Stimulated activated naive CD4-positive, alpha-beta T cell treated with Interleukin-2 at 50 U/mL for 16 hours (primary cell): ENCODE data around the gene SUN1.

ENCODE experiments used
- DNase-seq: peaks from one replicate; lab custom pipeline; 2025; lab: John Stamatoyannopoulos, UW

The SUN1 gene

DNA sequence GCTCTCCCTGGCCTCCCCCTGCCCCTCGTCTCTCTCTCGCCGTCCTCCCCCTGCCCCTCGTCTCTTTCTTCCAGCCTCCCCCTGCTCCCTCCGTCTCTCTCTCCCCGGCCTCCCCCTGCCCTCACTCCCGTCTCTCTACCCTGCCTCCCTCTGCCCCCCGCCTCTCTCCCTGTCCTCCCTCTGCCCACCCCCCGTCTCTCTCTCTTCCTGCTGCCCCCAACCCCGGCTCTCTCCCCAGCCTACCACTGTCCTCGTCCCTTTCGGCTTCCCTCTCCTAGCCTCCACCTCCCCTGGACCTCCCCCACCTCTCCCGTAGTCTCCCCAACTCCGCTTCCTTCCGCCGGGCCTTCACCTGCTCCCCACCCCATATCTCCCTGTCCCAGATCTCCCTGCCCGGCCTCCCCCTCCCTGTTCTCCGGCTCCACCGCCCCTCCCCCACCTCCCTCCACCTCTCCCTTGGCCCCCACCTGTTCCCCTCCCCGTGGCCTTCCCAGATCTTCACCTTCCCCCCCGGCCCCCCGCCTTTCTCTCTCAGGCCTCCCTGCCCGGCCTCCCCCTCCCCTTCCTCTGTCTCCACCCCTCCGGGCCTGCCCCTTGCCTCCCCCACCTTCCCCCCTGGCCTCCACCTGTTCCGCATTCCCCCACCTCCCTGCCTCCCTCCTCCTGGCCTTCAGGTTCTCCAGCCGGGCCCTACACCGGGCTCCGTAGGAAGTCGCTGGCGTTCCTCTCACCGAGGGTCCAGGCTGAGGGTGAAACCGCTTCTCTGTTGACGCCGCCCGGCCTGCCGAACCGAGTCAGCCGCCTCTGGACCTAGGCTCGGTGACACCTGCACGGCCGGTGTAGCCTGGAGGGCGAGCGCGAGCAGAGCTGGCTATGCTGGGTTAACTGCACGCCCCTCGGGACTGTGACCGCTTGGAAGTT lies 45.3 kb downstream of the SUN1 start:
- no peak for DNase-seq

DNA sequence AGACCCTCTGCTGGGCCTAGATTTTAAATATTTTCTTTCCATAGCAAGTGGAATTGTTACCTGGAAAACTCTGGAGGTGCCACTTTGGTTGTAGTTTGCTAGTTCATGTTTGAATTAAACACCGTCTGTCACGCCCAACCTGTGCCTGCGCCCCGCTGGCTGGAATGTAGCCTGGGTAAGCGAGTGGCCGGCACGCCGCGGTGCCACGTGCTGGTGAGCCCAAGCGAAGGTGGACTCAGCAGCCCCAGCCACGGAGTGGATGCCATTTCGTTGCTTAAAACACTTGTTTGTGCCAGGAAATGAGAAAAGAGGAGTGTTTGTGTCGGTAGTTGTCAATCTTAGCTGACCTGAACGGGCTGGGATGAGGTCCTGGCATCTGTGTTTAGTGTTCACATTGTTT lies 46.8 kb downstream of the SUN1 start:
- no peak for DNase-seq

DNA sequence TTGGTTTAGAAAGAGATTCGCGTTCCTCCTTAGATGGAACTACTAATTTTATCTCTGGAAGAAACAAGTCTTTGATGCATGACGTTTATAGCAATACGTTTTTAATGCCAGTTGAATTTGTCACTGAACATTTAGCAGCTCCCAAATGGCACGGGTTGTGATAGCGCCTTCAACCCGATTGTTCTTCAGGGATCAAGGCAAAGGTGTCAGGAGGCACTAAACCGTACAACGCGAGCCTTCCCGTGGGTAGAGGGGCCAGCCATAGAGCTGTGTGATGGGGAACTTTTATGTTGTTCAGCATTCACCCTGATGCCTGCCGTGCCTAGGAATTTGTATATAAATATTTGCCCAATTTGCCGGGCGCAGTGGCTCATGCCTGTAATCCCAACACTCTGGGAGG lies 47.4 kb downstream of the SUN1 start:
- no peak for DNase-seq

DNA sequence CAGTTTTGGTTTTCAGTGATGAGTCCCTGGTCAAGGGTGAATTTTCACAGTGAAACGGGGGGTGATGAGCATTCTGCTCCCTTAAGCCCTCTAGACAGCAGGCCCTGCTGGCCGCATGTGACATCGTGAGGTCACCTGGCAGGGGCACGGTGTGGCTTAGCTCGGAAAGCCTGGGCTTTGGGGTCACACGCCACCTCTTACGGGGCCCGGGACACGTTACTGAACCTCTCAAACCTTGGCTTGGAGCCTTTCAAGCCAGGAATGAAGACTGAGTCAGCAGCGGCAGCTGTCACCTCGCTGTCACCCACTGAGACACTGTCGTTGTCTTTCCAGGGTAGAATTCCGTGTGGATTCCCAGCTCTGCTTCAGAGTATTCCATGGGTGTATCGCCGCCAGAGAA lies 48.2 kb downstream of the SUN1 start:
- no peak for DNase-seq

DNA sequence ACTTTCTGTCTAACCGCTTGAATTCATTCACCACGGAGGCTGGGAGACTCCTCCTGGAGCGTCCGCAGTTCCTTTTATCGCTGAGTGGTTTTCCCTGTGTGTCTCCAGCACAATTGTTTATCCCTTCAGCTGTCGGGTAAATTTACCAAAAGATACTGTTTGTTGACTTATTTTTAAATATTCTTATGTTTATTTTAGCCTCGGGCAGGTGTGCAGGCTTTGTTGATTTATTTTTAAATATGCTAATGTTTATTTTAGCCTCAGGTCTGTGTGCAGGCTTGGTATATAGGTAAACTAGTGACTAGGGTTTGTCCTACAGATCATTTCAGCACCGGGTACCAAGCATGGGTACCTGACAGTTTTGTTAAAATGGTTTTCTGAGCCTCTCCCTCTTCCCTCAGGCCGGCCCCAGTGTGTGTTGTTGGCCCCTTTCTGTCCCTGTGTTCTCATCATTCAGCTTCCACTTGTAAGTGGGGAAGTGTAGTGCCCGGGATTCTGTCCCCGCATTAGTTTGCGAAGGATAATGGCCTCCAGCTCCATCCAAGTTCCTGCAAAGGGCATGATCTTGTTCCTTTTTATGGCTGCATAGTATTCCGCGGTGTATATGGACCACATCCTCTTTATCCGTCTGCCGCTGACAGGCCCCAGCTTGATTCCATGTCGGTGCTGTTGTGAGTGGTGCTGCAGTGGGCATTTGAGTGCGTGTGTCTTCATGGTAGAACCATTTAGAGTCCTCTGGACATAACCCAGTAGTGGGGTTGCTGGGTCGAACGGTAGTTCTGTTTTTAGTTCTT lies 49.4 kb downstream of the SUN1 start:
- no peak for DNase-seq

DNA sequence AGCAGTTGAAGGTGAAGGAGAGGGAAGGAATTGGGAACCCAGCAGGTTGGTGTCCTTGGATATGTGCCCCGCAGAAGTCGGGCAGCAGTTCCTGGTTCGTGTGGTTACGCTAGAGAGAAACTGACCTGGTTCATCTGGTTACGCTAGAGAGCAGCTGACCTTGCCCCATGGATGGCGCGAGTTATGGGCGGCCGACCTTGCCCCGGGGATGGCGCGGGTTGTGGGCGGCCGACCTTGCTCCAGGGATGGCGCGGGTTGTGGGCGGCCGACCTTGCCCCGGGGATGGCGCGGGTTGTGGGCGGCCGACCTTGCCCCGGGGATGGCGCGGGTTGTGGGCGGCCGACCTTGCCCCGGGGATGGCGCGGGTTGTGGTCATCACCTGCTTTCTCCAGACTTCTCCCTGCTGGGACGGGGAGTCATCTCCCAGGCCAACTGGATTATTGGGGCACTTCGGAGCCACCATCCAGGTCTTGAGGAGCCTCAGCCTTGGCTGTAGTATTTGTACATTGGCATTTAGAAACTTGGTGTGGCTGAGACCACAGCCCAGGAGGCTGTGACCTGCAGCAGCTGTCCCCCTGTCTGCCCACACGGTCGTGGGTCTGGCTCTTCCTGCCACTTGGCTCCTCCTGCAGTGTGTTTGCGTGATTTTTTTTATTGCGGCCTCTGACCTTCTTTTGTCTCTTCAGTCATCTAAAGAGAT lies 50.2 kb downstream of the SUN1 start:
- no peak for DNase-seq

DNA sequence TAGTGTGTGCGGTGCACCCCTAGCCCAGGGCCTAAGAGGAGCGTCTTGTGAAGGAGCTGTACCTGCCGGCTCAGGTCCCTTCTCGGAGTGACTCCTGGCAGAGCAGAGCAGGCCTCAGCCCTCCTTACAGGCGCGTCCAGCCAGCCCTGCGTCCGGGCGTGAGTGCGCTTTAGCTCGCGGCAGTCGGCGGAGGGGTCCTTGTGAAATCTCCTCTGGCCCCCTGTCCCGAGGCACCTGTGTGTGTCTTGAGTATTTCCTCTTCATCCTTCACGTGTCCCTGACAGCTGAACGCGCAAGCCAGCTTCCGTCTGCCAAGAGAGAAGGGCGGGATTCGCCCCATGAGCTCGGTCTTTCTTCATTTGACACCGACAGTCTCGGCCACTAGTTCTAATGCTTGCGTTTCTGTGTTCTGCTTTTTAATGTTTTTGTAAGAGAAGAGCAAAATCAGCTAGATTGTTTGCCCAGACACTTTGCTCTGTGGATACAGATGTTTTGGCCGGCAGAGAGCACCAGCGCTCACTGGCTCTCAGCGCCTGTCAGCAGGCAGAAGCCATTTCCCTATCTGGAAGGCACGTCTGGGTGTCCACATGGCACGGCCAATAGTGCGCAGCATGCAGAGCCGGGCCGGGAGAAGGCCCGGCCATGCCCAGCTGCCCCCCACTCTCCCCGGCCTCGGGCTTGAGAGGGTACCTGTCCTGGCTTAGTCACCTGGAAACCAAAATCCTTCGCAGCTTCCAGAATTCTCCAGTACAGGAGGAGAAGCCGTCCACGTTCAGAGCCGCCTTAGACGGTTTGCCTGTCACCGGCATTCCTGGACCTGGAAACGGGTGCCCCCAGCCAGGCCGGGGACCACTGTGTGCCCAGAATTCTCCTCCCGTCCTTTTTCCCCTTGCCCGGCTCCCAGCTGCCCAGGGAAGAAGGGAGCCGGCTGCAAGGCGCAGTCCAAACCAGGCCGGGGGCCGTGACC lies 51.1 kb downstream of the SUN1 start:
- no peak for DNase-seq

DNA sequence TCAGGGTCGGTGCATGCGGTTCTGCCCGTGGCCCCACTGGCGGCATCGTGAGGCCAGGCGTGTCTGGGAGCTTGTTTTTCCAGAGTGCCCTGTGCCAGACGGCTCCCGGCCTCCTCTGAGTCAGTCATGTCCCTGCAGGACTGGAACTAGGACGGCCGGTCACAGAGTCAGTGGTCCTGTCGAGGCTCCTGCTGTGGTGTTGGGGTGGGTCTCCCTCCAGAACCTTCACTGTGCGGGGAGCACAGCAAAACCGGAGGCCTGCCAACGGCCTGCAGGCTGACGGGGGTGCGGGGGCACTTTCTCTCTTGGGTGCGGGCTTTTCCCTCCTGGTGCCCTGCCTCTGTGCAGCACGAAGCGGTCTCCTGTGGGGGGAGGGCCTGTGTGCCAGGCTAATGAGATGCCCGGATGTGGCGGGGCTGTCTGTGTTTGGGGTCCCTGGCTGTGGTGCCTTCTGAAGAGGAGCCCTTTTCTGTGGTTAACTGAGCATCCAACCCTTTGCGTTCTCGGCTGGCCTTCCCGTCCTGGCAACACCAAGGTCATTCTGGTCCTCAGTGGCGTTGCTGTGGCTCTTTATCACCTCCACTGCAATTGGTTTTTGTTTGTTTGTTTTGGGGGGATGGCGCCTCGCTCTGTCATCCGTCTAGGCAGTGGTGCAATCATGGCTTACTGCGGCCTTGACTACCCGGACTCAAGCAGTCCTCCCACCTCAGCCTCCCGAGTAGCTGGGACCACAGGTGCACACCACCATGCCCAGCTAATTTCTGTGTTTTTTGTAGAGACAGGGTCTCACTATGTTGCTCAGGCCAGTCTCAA lies 52.1 kb downstream of the SUN1 start:
- DNase-seq, result no peak

DNA sequence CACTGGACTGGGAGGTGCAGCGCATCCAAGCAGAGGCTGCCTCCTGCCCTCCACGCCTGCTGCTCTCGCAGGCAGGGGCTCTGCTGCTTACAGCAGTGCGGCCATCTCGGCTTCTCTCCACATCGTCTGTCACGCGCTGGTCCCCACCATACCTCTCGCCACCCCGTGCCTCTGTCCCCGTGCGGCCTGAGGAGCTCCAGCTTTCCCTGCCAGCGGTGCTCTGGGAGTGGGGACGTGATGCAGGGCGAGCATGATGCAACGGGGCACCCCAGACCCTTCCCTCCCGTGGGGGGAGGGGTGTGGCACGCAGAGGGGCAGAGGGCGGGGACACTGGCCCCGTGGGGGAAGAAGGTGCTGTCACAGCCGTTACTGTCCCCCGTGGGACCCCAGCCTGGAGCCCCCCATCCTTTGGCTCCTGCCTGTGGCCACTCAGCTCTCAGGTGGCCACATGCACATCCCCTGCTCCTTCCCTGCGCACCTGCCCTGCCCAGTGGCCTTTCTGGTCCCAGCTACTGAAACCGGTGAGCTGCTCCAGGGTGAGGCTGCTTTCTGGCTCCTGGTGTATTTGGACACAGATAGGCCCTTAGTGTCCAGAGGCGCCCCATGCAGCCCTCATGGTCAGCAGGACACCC lies 53.1 kb downstream of the SUN1 start:
- DNase-seq, result no peak

DNA sequence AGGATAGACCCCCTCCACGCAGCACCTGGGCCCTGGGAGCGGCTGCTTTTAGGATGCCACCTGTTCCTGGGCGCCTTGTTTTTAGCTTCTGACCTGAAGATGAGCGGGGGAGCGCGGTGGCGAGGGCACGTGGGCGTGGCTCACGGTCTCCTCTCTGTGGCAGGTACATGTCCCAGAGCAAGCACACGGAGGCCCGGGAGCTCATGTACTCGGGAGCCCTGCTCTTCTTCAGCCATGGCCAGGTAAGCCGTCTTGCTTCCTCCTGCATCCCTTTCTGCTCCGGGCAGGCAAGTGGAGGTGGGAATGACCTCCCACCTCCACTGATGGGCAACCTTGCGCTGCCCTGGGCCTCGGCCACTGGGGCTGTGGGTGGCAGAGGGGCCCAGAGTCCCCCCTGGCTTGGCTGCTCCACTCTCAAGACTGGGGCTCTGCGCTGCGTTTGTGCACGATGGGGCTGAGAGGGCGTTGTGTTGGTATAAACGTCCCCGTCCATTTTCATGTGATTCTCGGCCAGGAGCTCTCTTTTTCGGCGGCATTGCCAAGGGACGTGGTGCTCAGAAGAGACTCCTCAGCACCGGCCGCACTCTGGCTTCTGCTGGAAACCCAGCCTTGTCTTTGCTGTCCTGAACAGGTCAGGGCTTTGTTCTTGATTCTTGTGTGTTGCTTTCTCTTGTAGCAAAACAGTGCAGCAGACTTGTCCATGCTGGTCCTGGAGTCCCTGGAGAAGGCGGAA lies 53.8 kb downstream of the SUN1 start:
- no peak for DNase-seq

DNA sequence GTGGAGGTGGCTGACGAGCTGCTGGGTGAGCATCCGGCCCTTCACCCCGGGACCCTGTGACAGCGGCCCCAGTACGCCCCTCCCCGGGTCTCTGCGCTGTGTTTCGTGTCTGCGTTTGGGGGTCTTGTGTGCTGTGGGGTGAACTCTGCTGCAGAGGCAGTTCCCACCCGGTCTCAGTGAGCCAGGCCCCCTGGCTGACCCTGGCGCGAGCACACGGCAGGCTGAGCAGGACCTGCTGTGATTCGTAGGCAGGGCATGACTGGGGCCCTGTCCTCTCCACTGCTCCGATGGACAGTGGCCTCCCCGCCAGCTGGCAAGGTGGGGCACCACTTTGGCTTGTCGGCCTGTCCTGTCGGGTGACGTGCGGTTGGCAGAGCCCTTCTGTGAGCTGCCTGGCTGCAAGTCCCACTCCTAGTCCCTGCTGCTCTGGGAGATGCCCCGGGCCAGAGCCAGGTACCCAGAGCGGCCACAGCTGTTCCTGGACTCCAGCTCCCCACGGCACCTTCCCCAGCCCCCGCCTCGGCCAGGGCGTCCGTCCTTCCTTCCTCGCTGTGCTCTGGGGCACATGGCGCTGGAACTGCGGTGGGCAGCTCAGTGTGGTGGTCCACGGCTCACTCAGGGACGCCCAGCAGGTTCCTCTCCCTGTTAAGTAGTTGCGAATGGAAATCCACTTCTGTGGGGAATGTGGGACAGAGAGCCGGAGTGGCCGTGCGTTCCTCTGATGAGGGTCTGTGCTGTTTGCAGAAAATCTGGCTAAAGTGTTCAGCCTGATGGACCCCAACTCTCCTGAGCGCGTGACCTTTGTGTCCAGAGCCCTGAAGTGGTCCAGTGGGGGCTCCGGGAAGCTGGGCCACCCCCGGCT lies 54.6 kb downstream of the SUN1 start:
- DNase-seq, result no peak

DNA sequence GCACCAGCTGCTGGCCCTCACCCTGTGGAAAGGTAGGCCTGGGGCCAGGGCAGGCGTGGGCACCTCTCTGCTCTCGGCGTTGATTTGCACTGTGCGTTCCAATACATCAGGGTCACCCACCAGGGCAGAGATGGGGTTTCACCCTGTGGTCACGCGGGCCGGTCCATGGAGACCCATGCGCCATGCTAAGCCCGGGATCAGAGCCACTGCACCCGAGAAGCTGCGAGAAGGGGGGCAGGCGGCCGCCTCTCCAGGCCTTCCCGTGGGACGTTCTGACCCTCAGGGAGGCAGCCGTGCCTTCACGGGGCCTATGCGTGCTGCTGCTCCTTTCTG lies 55.2 kb downstream of the SUN1 start:
- no peak for DNase-seq

DNA sequence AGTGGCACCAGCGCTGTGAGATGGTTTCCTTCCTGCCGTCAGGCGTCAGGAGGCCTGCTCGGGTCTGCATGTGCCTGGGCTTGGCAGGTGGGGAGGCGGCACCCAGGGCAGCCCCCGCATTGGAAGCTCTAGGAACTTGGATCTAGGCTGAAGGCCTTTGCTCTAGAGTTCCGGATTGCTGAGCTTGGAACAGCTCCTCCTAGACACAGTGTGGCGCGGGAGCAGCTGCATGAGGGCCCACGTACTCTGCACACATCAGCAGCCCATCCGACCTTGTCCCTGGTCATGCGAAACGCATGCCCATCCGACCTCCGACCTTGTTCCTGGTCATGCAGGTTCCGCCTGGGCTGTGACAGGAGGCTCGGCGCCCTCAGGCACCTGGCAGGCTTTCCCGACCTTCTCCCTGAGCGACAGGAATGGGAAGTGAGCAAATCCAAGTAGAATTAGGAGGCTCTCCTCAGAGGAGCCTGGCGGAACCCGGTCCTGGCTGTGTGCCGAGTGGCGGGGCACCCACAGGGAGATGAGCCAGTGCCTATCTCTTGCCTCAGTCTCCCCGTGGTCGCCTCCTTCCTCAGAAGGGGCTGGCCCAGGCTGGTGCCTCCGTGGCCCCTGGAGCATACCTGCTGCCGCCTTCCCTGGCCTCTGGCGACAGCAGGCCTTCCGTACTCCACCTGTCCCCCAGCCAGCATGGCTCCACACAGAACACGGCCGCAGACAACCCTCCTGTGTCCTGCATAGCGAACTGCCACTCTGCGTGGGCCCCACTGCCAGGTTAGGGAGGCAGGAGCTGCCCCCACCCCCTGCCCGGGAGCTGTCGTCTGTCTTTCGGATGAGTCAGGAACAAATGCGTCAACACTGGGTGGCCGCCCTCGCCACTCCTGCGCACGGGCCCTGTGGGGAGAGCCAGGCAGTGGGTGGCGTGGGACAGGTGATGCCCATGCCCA lies 56.1 kb downstream of the SUN1 start:
- DNase-seq, result no peak

DNA sequence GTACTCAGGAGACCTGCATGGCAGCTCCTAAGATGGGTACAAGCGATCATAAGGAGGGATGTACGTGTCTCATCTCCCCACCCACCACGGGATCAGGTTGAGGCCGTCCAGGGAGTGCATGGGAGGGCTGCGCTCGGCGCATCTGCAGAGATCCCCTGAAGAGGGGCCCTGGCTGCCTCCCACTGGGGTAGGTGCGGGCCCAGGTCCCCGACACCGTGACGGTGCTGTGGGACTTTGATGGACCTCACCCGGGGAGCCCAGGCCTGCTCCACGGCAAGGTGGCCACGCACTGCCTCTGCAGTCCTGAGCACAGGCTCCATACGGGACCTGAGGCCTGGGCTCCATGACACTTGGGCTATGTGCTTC lies 56.7 kb downstream of the SUN1 start:
- DNase-seq, result no peak

DNA sequence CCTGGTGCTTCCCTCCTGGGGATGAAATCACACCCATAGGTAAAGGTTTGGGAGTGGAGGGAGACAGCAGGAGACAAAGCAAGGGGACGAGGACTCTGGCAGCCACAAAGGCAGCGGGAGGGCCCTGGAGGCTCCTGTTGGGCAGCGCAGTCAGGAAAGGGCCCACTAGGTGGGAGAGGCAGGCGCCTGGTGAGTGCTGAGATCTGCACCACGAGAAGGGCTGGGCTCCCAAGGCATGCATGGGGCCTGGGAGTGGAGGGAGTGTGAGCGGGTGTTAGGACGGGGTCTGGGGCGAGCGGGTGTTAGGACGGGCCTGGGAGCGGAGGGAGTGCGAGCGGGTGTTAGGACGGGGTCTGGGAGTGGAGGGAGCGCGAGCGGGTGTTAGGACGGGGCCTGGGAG lies 57.1 kb downstream of the SUN1 start:
- no peak for DNase-seq

DNA sequence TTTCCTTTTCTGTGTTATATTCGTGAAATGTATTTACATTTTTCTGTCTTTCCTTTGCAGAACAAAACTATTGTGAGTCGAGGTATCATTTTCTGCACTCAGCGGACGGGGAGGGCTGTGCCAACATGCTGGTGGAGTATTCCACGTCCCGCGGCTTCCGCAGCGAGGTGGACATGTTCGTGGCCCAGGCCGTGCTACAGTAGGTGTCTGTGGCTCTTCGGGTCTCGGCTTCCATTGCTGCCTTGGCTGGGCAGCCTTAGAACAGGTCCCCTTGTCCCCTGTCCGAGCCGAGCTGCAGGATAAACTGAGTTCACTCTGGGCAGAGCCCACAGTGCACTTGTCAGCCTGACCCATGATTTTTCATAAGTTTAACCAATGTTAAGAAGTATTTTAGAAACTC lies 58.6 kb downstream of the SUN1 start:
- DNase-seq, result no peak

DNA sequence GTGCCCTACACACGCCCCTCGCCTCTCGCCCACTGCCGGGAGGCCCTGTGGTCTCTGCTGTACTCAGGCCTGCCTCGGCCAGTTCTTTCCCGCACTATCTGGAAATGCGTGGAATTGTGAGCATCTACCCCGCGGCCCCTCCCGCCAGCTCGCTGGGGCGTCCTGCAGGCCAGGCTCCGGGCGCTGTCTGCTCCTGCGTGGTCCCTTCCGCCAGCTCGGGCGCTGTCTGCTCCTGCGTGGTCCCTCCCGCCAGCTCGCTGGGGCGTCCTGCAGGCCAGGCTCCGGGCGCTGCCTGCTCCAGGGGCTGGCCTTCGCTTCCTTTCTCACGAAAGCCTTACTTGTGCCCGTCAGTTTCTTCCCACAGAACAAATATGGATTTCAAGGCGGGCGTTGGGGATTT lies 59.0 kb downstream of the SUN1 start:
- no peak for DNase-seq

DNA sequence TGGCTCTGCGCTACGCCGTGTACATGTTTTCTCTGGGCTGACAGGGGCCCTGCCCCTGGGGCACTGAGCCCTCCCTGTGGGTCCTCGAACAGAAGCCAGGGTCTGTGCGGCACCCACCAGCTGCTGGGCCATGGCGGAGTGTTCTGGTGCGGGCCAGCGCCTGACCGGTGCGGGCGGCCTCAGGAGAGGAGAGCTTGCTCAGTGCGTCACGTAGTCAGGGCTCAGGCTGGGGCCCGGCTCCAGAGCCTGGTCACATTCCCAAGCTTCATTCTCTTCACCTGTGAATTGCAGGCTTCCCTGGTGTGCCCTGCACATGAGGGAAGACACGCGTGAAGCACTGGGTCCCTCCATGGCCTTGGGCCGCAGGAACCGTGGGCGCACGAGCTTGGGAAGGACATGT lies 59.5 kb downstream of the SUN1 start:
- no peak for DNase-seq
